Astrocyte (in vitro differentiated cells and primary cell): ENCODE measurements around the gene GPAT2.
"Not testable (repeated sequence)": the region's sequence is repeated elsewhere in the genome, so short reads cannot be mapped to it uniquely, and the experiment has no call there.

Experiments used
- CTCF ChIP-seq: IDR thresholded peaks from 2 replicates; pipeline ENCODE4 v1.5.1; 2011; ENCODE audit warnings: low read depth, mild to moderate bottlenecking, inconsistent platforms, low read length, moderate library complexity; ENCODE audit not compliant: insufficient read depth
- EZH2 ChIP-seq: IDR thresholded peaks from 2 replicates; pipeline ENCODE4 v1.6.1; 2012; ENCODE audit warnings: mild to moderate bottlenecking, low read length, inconsistent platforms; ENCODE audit not compliant: insufficient read depth

- not testable (repeated sequence) for TF ChIP-seq CTCF, EZH2
Measured at GRCh38 chr2:96055830-96056229, 21.1 kb upstream of the GPAT2 start.
